ENCODE measurements around the gene SMIM14.
"Not testable (repeated sequence)": the region's sequence is repeated elsewhere in the genome, so short reads cannot be mapped to it uniquely, and the experiment has no call there.

DNA sequence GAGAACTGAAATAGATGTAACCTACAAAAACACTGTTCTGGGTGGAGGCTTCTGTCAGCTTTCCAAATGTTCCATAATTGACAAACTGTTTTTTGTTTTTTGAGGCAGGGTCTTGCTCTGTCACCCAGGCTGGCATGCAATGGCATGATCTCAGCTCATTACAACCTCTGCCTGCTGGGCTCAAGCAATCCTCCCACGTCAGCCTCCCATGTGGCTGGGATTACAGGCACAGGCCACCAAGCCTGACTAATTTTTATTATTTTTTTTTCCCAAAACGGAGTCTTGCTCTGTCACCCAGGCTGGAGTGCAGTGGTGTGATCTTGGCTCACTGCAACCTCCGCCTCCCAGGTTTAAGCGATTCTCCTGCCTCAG is 136.0 kb downstream of the SMIM14 start:
- not testable (repeated sequence) for TF ChIP-seq POLR2A (IDR thresholded peaks at IDR 0.05; ENCODE audit: low read depth, low read length); POLR2AphosphoS5 (IDR thresholded peaks at IDR 0.05; ENCODE audit: low read depth, low read length); TAF1 (IDR thresholded peaks at IDR 0.05; ENCODE audit: low read depth, low read length); PAX5 (IDR thresholded peaks at IDR 0.05; ENCODE audit: insufficient read depth, low read length, severe bottlenecking); SPI1 (IDR thresholded peaks at IDR 0.05; ENCODE audit: low read depth, low read length)
